ENCODE data around the gene CCDC78. TPM values are rescaled to one million over a fixed set of nuclear protein-coding genes. Genes with fewer than 3 reads are reported as not detected.
A peak's percentile ranks its signal among the peaks of the same experiment; 100 is the strongest.

CCDC78 gene
- total RNA-seq, 1 donor from 2014 or later, result 3.2 TPM

- peaks cover 13% of the 10 kb centered on the region for H3K4me1 Mint-ChIP-seq
These were observed 9.4 kb downstream of the CCDC78 start for GRCh38 chr16:716768-717325.

DNA sequence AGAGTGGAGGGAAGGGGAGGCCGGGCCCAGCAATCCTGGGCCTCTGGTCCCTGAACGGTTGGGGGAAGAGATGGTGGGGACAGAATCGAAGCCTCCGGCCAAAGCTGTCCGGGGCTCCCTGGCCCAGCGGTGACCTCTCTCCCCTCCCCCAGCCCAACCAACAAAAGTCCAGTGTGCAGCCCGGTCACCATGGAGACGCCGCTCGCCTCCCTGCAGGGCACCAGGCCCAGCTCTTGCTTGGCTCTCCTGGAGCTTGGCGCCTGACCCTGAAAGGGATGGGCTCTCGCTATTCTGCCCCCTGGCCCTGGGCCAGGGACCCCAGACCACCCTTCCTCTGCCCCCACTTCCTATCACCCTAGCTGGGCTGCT lies 10.1 kb downstream of the CCDC78 start:
- no peak for DNase-seq (ENCODE audit: low spot score in 2 of 2, unreplicated experiment in 2 of 2)
- Mint-ChIP-seq H3K27me3 (ENCODE audit: low read depth) (peaks cover 42% of the 10 kb centered on the region), H3K9me3 (no peaks in the 10 kb centered on the region), H3K4me1 (peaks cover 13% of the 10 kb centered on the region), H3K4me3 (peak overlapping the region; percentile 56), H3K36me3 (no peaks in the 10 kb centered on the region), H3K27ac (no peak overlapping the region)
- no peak for TF ChIP-seq CTCF (IDR thresholded peaks at IDR 0.05; ENCODE audit: unreplicated experiment)

More at GRCh38 chr16:716768-717325, 9.4 kb downstream of the CCDC78 start:
- Mint-ChIP-seq H3K4me3 (no peak overlapping the region), H3K9me3 (no peaks in the 10 kb centered on the region), H3K27ac (no peak overlapping the region), H3K27me3 (ENCODE audit: low read depth) (peaks cover 37% of the 10 kb centered on the region), H3K36me3 (no peaks in the 10 kb centered on the region)
- DNase-seq (ENCODE audit: low spot score in 2 of 2, unreplicated experiment in 2 of 2), result no peak
- no peak for TF ChIP-seq CTCF (IDR thresholded peaks at IDR 0.05; ENCODE audit: unreplicated experiment)

DNA sequence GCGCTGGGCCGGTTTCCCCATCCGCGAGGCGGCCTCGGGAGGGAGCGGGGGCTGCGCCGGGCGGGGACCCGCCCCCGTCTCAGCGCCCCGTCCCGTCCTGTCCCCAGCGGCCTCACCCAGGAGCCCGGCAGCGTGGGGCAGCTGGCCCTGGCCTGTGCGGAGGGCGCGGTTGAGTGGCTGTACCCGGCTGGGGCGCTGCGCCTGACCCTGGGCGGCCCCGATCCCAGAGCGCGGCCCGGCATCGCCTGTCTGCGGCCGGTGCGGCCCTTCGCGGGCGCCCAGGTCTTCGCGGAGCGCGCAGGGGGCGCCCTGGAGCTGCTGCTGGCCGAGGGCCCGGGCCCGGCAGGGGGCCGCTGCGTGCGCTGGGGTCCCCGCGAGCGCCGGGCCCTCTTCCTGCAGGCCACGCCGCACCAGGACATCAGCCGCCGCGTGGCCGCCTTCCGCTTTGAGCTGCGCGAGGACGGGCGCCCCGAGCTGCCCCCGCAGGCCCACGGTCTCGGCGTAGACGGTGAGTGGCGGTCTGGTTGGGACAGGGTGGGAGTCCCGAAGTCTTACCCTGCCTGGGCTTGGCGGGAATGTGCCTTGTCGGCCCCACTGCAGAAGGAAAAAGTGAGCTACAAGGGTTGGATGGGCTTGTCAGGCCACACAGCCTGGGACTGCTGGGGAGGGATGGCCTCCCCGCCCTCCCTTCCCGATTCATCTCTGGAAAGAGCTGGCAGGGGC lies 10.6 kb downstream of the CCDC78 start:
- H3K36me3 Mint-ChIP-seq, result no peaks in the 10 kb centered on the region
- no peak overlapping the region for H3K27ac Mint-ChIP-seq
- H3K9me3 Mint-ChIP-seq, result no peaks in the 10 kb centered on the region
- H3K27me3 Mint-ChIP-seq (ENCODE audit: low read depth), result peaks cover 44% of the 10 kb centered on the region
- TF ChIP-seq CTCF (IDR thresholded peaks at IDR 0.05; ENCODE audit: unreplicated experiment), result no peak
- no peak for DNase-seq (ENCODE audit: low spot score in 2 of 2, unreplicated experiment in 2 of 2)
- H3K4me1 Mint-ChIP-seq, result peaks cover 13% of the 10 kb centered on the region
- H3K4me3 Mint-ChIP-seq, result peak overlapping the region; percentile 56

GRCh38 chr16:714558-715476 lies 11.4 kb downstream of the CCDC78 start, which contains the start of gene METRN:
Gene METRN, plus strand, starts transcription at chr16:715118. Its CDS starts 172 bp downstream, at chr16:715290.
- peak; percentile 94 to 96 for DNase-seq (ENCODE audit: low spot score in 2 of 2, unreplicated experiment in 2 of 2)
- no peaks in the 10 kb centered on the region for H3K9me3 Mint-ChIP-seq
- peak within 1 kb of the TSS; percentile 56 for H3K4me3 Mint-ChIP-seq
- H3K27ac Mint-ChIP-seq, result no peak within 1 kb of the TSS
- H3K36me3 Mint-ChIP-seq, result no peaks in the 10 kb centered on the region
- peaks cover 52% of the 10 kb centered on the region for H3K27me3 Mint-ChIP-seq (ENCODE audit: low read depth)
- no peak for TF ChIP-seq CTCF (IDR thresholded peaks at IDR 0.05; ENCODE audit: unreplicated experiment)
- peaks cover 8% of the 10 kb centered on the region for H3K4me1 Mint-ChIP-seq

DNA sequence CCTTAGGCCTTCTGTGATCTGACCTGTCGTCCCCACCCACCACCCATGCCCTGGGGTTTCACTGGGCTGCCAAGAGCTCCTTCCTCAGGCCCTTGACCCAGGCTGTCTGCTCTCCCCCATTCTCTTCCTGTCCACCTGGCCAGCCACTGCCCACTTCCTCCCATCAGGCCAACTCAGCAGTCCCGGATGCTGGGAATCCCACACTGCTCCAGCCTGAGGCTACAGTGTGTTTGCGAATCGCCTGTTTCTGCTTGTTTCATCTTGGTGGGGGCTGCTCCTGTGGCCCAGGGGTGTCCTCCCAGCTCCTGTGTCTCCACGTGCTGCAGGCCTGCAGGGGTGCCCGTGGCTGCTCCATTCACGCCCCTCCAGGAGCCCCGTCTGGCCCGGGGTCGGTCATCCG lies 12.2 kb downstream of the CCDC78 start:
- Mint-ChIP-seq H3K36me3 (no peaks in the 10 kb centered on the region), H3K27me3 (ENCODE audit: low read depth) (peaks cover 60% of the 10 kb centered on the region), H3K9me3 (no peaks in the 10 kb centered on the region), H3K4me3 (no peak overlapping the region), H3K27ac (no peak overlapping the region), H3K4me1 (peaks cover 3% of the 10 kb centered on the region)
- no peak for TF ChIP-seq CTCF (IDR thresholded peaks at IDR 0.05; ENCODE audit: unreplicated experiment)
- no peak for DNase-seq (ENCODE audit: low spot score in 2 of 2, unreplicated experiment in 2 of 2)

All from mesothelial cell of epicardium (in vitro differentiated cells).